Breast epithelium (tissue), 4 donors: ENCODE data around the gene THADA. TPM values are rescaled to one million over a fixed set of nuclear protein-coding genes. Genes with fewer than 3 reads are reported as not detected.

ENCODE experiments used
- DNase-seq, 2 donors: peaks; one replicate each; pipeline ENCODE4 v3.0.0-alpha.2; 2019; ENCODE audit warnings: low spot score in 2 of 2
- H3K27ac ChIP-seq, 2 donors: fragments of 200-600 bp; sonication (generic) in 1 of 2; one replicate each; pipeline ENCODE4 v1.5.1; 2016 to 2019; ENCODE audit warnings: mild to moderate bottlenecking in 1 of 2
- H3K27me3 ChIP-seq, 2 donors: fragments of 200-600 bp; sonication (generic) in 1 of 2; one replicate each; pipeline versions ENCODE4 v1.5.1 to v1.6.0; 2017 to 2019; ENCODE audit warnings: control low read depth in 1 of 2, mild to moderate bottlenecking in 1 of 2
- H3K36me3 ChIP-seq: fragments of 200-600 bp; one replicate; pipeline ENCODE4 v1.5.1; 2019
- H3K4me1 ChIP-seq, 2 donors: fragments of 200-600 bp; sonication (generic); one replicate each; pipeline ENCODE4 v1.5.1; 2016 to 2019; ENCODE audit warnings: control low read depth in 1 of 2
- H3K4me3 ChIP-seq, 3 donors: fragments of 200-600 bp; sonication (generic); 1 replicate in 2 of 3; 2 replicates in 1 of 3; pipeline ENCODE4 v1.5.1; 2016 to 2019; ENCODE audit warnings: mild to moderate bottlenecking in 3 of 3, moderate library complexity in 2 of 3
- H3K9me3 ChIP-seq, 2 donors: fragments of 200-600 bp; sonication (generic) in 1 of 2; one replicate each; pipeline ENCODE4 v1.5.1; 2016 to 2019; ENCODE audit warnings: control low read depth in 1 of 2
- POLR2A ChIP-seq: fragments of 450-650 bp; IDR thresholded peaks from one replicate; pipeline ENCODE4 v1.6.1; 2016; ENCODE audit warnings: antibody characterized with exemption, mild to moderate bottlenecking, moderate library complexity
- POLR2AphosphoS5 ChIP-seq, 3 donors: sonication (generic); formaldehyde crosslinking; IDR thresholded peaks; one replicate each; pipeline ENCODE4 v1.6.1; 2017; ENCODE audit warnings: antibody characterized with exemption in 3 of 3
- intact Hi-C: fragments of 100-400 bp; cut with DNase I; formaldehyde crosslinking; loops from one replicate; pipeline ENCODE4 v1.15.1; 2023; ENCODE audit warnings: low total_unique reads
- total RNA-seq, 3 donors: library from RNA; depleted of rRNA; stranded (reverse); fragments of >200 nt; gene quantifications; one replicate each; pipeline ENCODE4 v1.1.0, GENCODE V29; 2016
- TF ChIP-seq, protein P1 (sequence below), 3 donors: fragments of 450-650 bp; IDR thresholded peaks; one replicate each; pipeline ENCODE4 v1.5.1; 2016 to 2017; ENCODE audit warnings: antibody characterized with exemption in 3 of 3, mild to moderate bottlenecking in 3 of 3, moderate library complexity in 3 of 3

The THADA gene
- total RNA-seq, 3 donors from 2014 or later, result 41.1 to 60.6 (median 49.5) TPM

DNA sequence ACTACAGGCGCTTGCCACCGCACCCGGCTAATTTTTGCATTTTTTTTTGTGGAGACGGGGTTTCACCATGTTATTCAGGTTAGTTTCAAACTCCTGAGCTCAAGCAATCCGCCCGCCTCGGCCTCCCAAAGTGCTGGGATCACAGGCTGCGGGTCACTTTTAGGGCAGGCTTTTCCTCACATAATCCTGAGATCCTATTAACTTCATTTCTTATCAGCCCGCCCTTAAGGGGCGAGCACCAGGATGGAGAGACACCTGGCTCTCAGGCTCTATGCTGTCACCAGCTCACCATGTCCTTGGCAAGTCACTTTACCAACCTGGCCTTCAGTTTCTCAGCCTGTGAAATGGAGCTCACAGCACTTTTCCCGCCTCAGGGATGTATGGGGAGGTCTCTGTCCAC lies 392.5 kb downstream of the THADA start:
- H3K4me1 ChIP-seq, result no peaks in the 10 kb centered on the region
- TF ChIP-seq, protein P1, sequence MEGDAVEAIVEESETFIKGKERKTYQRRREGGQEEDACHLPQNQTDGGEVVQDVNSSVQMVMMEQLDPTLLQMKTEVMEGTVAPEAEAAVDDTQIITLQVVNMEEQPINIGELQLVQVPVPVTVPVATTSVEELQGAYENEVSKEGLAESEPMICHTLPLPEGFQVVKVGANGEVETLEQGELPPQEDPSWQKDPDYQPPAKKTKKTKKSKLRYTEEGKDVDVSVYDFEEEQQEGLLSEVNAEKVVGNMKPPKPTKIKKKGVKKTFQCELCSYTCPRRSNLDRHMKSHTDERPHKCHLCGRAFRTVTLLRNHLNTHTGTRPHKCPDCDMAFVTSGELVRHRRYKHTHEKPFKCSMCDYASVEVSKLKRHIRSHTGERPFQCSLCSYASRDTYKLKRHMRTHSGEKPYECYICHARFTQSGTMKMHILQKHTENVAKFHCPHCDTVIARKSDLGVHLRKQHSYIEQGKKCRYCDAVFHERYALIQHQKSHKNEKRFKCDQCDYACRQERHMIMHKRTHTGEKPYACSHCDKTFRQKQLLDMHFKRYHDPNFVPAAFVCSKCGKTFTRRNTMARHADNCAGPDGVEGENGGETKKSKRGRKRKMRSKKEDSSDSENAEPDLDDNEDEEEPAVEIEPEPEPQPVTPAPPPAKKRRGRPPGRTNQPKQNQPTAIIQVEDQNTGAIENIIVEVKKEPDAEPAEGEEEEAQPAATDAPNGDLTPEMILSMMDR (IDR thresholded peaks at IDR 0.05), result no peak
- TF ChIP-seq POLR2A, result no peak
- no peak for TF ChIP-seq POLR2AphosphoS5 (IDR thresholded peaks at IDR 0.05)
- H3K36me3 ChIP-seq, result no peaks in the 10 kb centered on the region
- no peaks in the 10 kb centered on the region for H3K27me3 ChIP-seq
- intact Hi-C loops, result no loop called here
- DNase-seq, result no peak
- H3K27ac ChIP-seq, result no peak overlapping the region
- no peak overlapping the region for H3K4me3 ChIP-seq
- H3K9me3 ChIP-seq, result no peaks in the 10 kb centered on the region

GRCh38 chr2:43202289-43202688 lies 393.5 kb downstream of the THADA start:
- no peak overlapping the region for H3K27ac ChIP-seq
- DNase-seq, result no peak
- H3K27me3 ChIP-seq, result no peaks in the 10 kb centered on the region
- H3K4me1 ChIP-seq, result no peaks in the 10 kb centered on the region
- intact Hi-C loops, result no loop called here
- no peaks in the 10 kb centered on the region for H3K9me3 ChIP-seq
- TF ChIP-seq, protein P1 (IDR thresholded peaks at IDR 0.05), result no peak
- no peak for TF ChIP-seq POLR2AphosphoS5 (IDR thresholded peaks at IDR 0.05)
- no peaks in the 10 kb centered on the region for H3K36me3 ChIP-seq
- no peak overlapping the region for H3K4me3 ChIP-seq

- no peak for DNase-seq
- no peak overlapping the region for H3K27ac ChIP-seq
- H3K9me3 ChIP-seq, result no peaks in the 10 kb centered on the region
- no peak for TF ChIP-seq POLR2A
- TF ChIP-seq, protein P1 (IDR thresholded peaks at IDR 0.05), result no peak
- H3K4me1 ChIP-seq, result no peaks in the 10 kb centered on the region
- intact Hi-C loops, result no loop called here
- no peaks in the 10 kb centered on the region for H3K27me3 ChIP-seq
- no peaks in the 10 kb centered on the region for H3K36me3 ChIP-seq
- no peak overlapping the region for H3K4me3 ChIP-seq
These were observed 394.3 kb downstream of the THADA start for GRCh38 chr2:43201497-43201896.

GRCh38 chr2:43201016-43201415 lies 394.8 kb downstream of the THADA start:
- TF ChIP-seq POLR2A (no peak), POLR2AphosphoS5 (IDR thresholded peaks at IDR 0.05) (no peak)
- TF ChIP-seq, protein P1 (IDR thresholded peaks at IDR 0.05), result no peak
- intact Hi-C loops, result no loop called here
- no peaks in the 10 kb centered on the region for H3K9me3 ChIP-seq
- no peak for DNase-seq
- H3K4me3 ChIP-seq, result no peak overlapping the region
- H3K36me3 ChIP-seq, result no peaks in the 10 kb centered on the region
- H3K27me3 ChIP-seq, result no peaks in the 10 kb centered on the region
- no peaks in the 10 kb centered on the region for H3K4me1 ChIP-seq
- no peak overlapping the region for H3K27ac ChIP-seq

GRCh38 chr2:43199492-43200488 lies 396.0 kb downstream of the THADA start:
- intact Hi-C loops, result no loop called here

More at GRCh38 chr2:43199492-43200488, 396.0 kb downstream of the THADA start:
- peak overlapping the region in 1 of 2 donors; percentile 48 for H3K27ac ChIP-seq
- no peak for DNase-seq
- no peaks in the 10 kb centered on the region for H3K36me3 ChIP-seq
- no peaks in the 10 kb centered on the region for H3K4me1 ChIP-seq
- no peaks in the 10 kb centered on the region for H3K27me3 ChIP-seq
- TF ChIP-seq POLR2A (no peak), POLR2AphosphoS5 (IDR thresholded peaks at IDR 0.05) (no peak)
- TF ChIP-seq, protein P1 (IDR thresholded peaks at IDR 0.05), result no peak
- no peak overlapping the region for H3K4me3 ChIP-seq
- no peaks in the 10 kb centered on the region for H3K9me3 ChIP-seq
